ENCODE results near the gene TIAL1. TPM values are rescaled to one million over a fixed set of nuclear protein-coding genes. Genes with fewer than 3 reads are reported as not detected.
A peak's percentile ranks its signal among the peaks of the same experiment; 100 is the strongest.

TIAL1 gene
- total RNA-seq, 1 donor = 60.1 TPM

- DNase-seq (ENCODE audit: low read depth) = no peak
- TF ChIP-seq, protein P1, sequence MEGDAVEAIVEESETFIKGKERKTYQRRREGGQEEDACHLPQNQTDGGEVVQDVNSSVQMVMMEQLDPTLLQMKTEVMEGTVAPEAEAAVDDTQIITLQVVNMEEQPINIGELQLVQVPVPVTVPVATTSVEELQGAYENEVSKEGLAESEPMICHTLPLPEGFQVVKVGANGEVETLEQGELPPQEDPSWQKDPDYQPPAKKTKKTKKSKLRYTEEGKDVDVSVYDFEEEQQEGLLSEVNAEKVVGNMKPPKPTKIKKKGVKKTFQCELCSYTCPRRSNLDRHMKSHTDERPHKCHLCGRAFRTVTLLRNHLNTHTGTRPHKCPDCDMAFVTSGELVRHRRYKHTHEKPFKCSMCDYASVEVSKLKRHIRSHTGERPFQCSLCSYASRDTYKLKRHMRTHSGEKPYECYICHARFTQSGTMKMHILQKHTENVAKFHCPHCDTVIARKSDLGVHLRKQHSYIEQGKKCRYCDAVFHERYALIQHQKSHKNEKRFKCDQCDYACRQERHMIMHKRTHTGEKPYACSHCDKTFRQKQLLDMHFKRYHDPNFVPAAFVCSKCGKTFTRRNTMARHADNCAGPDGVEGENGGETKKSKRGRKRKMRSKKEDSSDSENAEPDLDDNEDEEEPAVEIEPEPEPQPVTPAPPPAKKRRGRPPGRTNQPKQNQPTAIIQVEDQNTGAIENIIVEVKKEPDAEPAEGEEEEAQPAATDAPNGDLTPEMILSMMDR (IDR thresholded peaks at IDR 0.05; ENCODE audit: insufficient read depth, low read length) = no peak
- H3K4me3 ChIP-seq (ENCODE audit: low read depth, low read length) = no peak overlapping the region
Observed at GRCh38 chr10:119614686-119615085, 17.9 kb upstream of the TIAL1 start.

DNA sequence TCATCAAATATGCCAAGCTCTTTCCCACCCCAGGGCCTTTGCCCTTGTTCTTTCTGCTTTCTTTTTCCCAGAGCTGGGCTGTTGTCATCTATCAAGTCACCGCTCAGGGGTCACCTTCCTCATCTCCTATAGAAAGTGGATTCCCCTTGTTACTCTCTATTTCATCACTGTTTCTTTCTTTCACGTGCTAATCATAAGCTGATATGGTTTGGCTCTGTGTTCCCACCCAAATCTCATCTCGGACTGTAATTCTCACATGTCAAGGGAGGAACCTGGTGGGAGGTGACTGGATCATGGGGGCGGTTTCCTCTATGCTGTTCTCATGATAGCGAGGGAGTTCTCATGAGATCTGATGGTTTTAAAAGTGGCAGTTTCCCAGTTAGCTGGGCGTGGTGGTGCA lies 17.0 kb upstream of the TIAL1 start:
- H3K4me3 ChIP-seq (ENCODE audit: low read depth, low read length) = no peak overlapping the region
- TF ChIP-seq, protein P1 (IDR thresholded peaks at IDR 0.05; ENCODE audit: insufficient read depth, low read length) = no peak
- no peak for DNase-seq (ENCODE audit: low read depth)

- DNase-seq (ENCODE audit: low read depth) = no peak
- TF ChIP-seq, protein P1 (IDR thresholded peaks at IDR 0.05; ENCODE audit: insufficient read depth, low read length) = no peak
- H3K4me3 ChIP-seq (ENCODE audit: low read depth, low read length) = no peak overlapping the region
Observed at GRCh38 chr10:119611433-119611832, 14.7 kb upstream of the TIAL1 start.

DNA sequence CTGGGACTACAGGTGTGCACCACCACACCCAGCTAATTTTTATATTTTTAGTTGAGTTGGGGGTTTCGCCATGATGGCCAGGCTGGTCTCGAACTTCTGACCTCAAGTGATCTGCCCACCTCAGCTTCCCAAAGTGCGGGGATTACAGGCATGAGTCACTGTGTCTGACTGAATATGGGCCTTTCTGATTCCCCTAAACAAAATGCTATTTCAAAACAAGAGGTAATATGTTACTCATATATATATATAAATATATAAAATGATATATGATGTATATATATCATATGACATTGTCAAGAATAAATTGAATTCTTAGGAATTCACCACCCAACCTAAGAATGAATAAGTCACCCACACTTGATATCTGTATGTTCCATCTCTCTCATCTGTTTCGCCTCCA lies 12.8 kb upstream of the TIAL1 start:
- no peak for DNase-seq (ENCODE audit: low read depth)
- H3K4me3 ChIP-seq (ENCODE audit: low read depth, low read length) = no peak overlapping the region
- TF ChIP-seq, protein P1 (IDR thresholded peaks at IDR 0.05; ENCODE audit: insufficient read depth, low read length) = no peak

DNA sequence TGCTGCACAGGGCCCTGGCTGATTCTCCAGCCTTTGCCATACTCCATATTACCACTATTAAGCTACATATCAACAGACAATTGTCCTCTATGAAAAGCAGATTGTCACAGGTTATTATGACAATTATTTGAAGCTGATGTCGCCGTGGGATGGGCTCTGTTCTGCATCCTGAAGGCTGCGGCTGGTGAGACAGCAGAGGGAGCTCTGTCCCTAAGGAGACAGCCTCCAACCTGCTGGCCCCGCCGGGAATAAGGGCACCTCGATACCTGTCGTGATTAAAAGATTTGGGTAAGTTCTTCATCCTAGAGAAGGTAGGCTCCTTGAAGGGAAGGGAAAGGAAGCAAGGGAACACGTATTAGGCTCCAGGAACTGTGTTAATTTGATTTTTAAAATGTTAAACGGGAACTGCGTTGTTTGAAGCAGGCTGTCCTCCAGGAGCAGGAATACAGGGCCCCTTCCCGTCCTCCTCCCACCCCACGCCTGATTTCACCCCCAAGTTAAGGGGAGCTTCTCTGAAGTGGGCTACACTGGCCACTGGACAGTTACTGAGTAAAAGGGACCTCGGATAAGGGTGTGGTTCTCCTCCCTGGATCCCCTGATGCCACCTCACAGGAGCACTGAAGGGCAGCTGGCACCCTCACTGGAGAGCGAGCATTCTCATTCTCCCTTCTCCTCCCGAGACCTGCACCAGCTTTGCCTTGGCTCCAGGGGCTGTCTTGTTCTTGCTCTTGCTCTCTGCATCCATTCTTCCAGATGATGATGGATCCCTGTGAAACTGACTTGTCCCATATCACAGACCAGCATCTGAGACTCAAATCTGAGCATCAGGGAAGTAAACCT lies 11.8 kb upstream of the TIAL1 start:
- H3K4me3 ChIP-seq (ENCODE audit: low read depth, low read length) = no peak overlapping the region
- TF ChIP-seq, protein P1 (IDR thresholded peaks at IDR 0.05; ENCODE audit: insufficient read depth, low read length) = peak; percentile 74
- peak; percentile 44 for DNase-seq (ENCODE audit: low read depth)

GRCh38 chr10:119604468-119604867 lies 7.7 kb upstream of the TIAL1 start:
- TF ChIP-seq, protein P1 (IDR thresholded peaks at IDR 0.05; ENCODE audit: insufficient read depth, low read length) = no peak
- no peak overlapping the region for H3K4me3 ChIP-seq (ENCODE audit: low read depth, low read length)
- no peak for DNase-seq (ENCODE audit: low read depth)
